NK-92 treated with Interleukin-12 subunit alpha and Interleukin-12 subunit beta, amount 100 ng/mL, for 24 hours (cell line): ENCODE results near the gene WASHC3.
"Not testable (repeated sequence)": the region's sequence is repeated elsewhere in the genome, so short reads cannot be mapped to it uniquely, and the experiment has no call there.

Experiments used
- DNase-seq: peaks from one replicate; lab custom pipeline; 2025; lab: John Stamatoyannopoulos, UW

The WASHC3 gene

DNA sequence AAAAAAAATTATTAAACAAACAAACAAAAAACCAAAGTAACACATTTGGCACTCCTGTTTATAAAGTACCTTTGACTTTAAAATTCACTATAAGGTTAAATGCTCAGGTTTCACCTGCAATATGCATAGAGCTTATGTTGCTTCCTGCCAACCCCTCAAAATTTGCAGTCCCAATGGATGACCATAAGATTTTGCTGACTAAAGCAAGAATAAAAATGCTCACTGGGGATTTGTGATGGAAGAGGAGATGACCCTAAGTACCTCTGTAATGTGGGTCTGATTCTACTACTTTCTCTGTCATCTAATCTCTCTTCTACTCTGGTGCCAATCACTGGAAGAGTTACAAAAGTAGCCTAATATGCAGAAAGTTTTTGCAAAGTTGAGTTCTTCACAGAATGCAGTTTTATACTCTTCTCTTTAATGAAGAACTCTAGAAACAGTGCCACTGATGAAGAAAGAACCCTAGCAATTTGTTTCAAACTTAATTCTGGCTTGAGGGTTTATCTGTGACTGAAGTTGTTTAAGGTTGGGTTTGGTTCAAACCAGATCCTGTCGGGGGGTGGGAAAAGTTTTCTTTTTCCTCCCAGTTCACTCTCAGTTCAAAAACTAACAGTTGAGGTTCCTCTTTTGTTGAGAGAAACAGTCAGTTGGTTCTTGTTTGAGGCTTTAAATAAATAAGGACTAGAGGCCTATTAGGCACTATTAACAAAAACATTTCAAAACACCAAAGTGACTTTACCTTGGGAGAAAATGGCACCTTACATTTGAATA lies 10.9 kb downstream of the WASHC3 start:
- DNase-seq = no peak

DNA sequence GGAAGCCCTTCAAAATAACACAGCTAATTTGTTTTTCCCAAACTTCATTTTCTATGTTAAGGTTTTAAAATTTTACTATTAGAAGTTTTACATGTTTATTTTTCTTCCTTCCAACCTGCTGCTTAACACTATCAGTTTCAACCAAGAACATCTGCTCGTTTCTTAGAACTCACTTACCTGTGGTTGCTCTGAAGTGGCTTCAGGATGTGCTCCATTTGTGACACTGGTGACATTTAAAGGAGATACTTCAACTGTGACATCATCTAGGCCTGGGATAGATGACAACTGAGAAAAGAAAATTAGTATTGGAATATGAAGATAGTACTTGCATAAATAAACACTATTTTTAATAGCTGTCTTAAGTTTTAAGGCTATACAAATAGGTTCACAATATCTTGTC lies 17.9 kb downstream of the WASHC3 start:
- DNase-seq = no peak

DNA sequence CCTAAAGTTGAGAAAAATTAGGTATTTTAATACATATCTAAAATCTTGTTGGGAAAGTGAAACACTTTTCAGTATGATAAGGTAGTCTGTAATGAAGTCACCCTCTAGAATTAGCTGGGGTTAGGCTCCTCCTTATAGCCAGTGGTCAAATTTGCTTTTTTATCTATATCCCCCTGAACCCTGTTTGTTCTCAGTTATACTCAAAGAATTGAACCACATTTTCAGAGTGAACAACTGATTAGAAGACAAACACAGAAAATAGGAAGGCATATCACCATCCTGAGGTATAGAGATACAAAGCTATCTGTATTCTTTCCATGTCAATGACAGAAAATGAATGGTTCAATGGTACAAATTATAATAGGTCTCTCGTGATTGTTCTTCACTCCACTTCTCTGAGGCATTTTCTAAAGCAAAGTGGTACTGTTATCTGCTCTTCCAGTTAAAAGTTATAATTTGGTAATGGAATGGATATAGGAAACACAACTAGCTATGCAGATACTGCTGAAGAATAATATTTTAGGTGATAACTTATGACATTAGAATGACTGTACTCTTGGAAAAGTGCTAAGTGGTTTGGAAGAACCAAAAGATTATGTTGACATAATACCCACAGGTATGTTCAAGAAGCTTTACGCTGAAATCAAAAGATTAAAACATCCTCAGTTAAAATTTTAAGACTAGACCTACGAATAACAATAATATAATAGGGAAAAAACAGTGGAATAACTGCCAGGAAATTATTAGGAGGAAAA lies 27.6 kb downstream of the WASHC3 start:
- no peak for DNase-seq

DNA sequence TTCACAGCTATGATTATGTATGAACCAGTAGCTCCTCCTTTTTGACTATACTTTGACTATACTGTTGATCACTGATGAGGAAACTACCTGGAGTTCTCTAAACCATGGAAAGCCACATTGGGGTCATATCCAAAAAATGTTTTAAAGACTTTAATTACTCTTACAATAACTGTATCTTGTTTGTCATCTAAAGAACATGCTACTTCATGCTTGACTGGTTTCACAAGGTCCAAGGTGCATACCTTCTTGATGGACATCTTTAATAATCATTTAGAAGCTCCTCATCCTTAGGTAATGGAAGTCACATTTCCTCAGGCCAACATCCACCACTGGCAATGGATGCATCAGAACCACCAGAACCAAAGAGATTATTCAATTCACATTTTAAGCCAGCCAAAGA lies 29.9 kb downstream of the WASHC3 start:
- DNase-seq = no peak

DNA sequence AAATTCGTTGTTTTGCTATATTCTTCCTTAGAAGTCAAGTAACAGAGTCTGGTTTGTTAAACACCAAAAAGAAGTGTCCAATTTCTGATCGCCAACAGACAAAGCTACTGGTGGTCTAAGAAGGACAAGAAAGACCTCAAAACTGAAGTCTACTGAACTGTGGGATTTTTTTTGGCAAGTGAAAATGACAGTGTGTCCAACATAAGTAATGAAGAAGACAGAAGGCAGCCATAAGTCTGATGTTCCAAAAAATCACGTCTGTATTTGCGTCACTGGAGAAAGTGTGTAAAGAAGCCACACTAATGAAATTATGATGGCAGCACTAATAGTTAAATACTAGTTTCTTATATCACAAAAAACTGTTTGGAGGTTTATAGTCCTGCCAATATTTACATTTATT lies 32.6 kb downstream of the WASHC3 start:
- no peak for DNase-seq

DNA sequence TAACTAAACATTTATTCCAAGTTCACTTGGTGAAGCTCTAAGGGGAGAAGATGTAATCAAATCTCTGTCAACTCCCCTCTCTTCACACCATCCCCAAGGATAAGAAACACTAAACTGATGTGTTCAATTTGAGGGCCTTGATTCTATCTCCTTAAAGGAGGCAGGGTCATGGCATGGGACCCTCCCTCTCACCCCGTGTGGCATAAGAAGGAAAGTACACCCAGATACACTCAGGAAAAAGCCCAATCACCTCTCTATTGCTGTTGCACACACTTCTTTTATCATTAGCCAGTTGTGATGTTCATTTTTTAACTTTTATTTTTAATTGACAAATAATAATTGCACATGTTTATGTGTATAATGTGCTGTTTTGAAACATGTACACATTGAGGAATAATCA lies 35.1 kb downstream of the WASHC3 start:
- DNase-seq = no peak

DNA sequence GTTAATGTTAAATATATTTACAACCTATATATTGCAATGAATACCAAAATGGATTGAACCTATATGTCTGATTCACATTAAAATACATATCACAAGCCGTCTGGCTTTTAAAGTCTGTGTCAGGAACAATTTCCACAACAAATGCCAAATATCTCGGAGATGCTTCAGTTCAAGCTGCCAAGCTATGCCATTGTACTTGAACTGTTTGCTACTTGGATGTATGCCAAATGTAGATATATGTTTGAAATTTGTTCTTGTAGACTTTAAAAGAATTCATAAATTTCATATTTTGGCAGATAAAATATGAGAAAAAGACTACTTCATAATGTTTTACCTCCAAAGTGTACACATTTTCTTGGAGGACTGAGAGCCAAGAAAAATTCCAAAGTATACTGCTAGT lies 37.0 kb downstream of the WASHC3 start:
- no peak for DNase-seq

DNA sequence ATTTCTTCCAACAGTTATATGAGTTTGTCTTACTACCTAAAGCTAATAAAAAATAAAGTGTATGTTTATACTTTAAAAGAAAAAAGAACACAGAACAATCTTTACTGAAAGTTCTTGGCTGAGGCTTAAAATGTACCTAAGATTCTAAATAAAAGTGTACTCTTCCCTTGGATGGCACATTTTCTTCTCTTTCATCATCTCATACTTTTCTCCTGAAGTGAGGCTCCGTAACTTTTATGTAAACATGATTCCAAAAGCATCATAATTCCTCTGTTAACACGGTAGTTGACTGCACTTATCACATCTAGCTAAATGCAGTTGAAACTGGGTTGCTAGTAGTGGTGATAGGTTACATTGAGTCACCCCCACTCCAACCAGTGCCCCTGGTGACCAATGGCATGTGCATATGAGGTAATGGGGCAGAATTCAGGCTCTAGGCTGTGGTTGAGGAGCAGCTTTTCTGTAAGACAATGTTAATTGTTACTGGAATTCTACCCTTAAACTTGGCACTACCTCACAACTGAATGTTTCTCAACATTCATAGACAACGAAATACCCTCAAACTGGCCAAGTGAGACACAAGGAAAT lies 38.4 kb downstream of the WASHC3 start:
- DNase-seq = no peak

DNA sequence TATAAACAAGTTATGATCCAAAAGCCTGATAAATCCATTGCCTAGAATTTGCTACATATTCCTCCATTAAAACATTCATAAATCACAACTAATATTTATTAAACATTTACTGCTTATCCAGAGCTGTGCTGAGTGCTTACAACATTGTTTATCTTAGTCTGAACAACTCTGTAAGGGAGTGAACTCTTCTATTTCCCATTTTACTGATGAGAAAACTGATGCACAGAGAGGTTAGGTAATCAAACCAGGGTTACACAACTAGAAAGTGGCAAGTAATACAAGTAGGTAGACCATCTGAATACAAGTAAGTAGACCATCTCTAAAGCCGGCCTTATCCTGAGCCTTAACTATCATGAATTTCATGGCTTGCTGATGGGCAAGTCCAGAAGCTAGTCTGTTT lies 39.5 kb downstream of the WASHC3 start:
- no peak for DNase-seq

DNA sequence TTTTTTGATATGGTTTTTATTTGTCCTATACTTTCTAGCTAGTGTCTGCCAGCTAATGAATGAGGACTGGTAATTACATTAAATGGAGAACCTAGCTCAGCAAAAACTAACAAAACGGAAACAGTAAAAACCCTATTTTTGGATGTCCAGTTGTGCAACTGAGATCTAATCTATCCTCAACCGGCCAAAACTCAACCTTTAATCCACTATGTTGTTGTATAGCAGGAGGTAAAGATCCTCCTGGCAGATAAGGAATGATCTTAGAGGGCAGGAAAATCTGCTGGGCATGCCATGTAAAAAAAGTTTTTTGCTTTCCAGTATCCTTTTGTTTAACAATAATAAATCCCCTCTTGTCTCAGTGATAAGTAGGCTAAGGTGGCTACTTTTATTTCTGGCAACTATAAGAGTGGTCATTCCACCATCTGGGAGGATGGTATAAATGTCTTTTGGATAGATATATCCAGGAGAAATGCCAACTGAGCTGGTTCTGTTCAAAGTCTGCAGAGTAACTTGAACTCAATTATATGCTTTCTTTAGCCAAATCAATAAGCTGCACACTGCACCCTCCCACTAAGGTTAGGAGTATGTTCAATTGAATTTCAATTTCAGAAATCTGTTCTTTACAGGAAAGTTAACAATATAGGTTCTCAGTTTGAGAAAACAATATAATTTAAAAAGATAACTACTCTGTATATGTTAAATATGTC lies 40.1 kb downstream of the WASHC3 start:
- no peak for DNase-seq

DNA sequence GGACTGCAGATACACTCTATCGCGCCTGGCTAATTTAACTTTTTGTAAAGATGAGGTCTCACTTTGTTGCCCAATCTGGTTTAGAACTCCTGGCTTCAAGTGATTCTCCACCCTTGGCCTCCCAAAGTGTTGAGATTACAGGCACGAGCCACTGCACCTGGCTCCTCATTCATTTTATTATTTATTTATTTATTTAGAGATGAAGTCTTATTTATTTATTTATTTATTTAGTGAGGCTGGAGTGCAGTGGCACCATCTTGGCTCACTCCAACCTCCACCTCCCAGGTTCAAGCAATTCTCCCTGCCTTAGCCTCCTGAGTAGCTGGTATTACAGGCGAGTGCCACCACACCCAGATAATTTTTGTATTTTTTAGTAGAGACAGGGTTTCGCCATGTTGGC lies 43.2 kb downstream of the WASHC3 start:
- DNase-seq = not testable (repeated sequence)

DNA sequence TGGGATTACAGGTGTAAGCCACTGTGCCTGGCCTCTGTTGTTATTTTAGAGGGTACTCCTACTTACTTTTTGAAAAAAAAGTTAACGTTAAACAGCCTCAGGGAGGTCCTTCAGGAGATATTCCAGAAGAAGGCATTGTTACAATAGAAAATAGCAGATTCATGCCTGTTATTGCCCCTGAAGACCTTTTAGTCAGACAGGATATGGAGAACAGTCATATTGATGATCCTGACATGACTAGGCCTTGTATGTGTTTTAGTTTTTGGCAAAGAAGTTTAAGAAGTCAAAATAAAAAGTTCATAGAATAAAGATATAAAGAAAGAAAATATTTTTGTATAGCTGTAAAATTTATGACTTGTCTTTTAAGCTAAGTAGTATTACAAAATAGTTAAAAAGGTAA lies 45.3 kb downstream of the WASHC3 start:
- DNase-seq = no peak

DNA sequence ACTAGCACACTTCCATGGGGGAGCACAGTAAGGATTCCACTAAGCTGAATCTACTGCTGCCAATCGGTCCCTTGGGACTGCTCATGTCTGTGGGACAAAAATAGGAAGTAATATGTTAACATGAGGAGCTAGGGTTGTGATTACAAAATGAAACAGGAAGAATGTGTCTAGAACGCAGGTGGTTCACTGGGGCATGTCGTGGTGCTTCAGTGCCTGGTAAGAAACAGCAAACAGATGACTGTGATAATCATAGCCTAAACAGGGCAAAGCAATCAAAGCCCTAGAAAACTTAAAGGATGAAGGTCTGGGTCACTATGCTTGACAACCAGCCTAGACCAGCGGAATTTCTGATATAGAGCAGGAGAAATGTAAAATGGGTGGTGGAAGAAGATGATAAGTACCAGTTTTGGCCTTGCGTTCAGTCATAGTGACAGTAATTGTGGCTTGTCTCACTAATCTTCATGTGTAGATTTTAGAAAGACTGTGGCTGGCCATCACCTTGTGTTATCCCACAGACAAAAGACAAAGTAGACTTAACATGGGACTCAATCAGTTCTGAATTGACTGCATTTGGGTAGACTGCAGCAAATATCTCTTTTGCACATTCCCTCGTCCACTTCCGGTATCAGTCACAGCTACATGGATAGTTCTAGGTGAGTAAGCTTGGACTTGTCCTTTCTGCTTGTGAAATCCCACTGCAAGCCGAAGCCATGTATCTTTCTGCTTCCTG lies 51.4 kb downstream of the WASHC3 start:
- no peak for DNase-seq

DNA sequence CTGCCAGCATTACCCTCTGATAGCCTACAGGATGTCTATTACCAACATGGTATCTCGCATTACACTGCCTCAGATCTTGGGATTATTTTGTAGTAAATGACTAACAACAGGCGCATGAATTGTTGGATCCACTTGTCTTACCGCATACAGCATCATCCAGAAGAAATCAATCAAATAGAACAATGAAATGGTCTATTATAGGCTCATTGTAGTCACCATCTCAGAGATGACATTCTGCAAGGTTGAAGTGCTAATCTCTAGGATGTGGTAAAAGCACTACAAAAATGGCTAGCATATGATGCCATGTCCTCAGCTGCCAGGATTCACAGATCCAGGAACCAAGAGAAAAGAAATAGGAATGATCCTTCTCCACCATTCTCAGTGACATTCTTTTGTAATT lies 52.0 kb downstream of the WASHC3 start:
- no peak for DNase-seq

DNA sequence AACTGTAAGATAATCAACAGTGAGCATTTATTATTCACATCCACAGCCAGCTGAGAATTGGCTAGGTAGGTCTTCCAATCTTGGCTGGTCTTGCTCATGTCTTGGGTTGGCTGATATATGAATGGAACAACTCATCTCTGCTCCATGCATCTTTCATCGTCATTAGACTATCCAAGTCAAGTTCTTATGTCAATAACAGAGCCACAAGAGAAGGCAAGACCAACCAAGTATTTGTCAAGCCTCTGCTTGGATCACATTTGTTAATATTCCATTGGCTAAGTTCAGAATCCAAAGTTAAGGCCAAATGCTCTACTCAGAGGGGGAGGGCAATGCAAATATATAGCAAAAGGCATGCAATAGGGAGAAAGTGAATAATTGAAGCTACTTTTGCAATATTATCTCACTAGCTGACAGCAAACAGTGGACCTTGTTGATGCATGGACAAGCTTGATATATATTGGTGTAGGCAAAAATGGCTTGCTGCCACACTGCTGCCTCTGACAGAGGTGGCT lies 53.1 kb downstream of the WASHC3 start:
- DNase-seq = no peak

DNA sequence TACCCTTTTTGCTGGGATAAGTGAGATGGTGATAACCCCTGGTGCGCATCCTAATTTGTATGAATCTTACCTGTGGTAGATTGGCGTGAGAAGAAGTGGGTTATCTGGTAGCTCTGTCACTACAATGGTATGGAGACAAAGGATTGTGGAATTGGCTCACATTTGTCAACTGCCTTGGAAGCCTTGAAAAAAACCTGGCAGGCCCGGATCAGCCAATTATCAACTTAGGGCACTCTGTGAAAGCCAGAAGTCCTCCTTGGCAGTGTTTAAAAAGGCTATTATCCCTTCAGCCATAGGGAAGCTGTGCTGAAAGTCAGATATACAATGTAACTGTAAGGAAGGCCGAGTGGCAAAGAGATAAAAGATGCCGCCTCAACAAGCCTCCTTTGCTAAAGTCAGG lies 56.5 kb downstream of the WASHC3 start:
- DNase-seq = no peak

DNA sequence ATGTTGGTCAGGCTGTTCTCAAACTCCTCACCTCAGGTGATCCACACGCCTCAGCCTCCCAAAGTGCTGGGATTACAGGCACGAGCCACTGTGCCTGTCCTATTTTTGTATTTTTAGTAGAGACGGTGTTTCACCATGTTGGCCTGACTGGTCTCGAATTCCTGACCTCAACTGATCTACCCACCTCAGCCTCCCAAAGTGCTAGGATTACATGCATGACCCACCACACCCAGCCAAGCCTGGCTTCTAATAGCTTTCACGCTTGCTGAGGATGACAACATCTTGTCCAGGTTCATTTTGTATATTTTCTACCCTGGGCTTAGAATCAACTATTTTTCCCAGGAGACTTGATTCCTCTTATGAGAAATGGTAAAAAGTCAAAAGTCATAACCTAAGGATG lies 64.7 kb downstream of the WASHC3 start:
- no peak for DNase-seq

DNA sequence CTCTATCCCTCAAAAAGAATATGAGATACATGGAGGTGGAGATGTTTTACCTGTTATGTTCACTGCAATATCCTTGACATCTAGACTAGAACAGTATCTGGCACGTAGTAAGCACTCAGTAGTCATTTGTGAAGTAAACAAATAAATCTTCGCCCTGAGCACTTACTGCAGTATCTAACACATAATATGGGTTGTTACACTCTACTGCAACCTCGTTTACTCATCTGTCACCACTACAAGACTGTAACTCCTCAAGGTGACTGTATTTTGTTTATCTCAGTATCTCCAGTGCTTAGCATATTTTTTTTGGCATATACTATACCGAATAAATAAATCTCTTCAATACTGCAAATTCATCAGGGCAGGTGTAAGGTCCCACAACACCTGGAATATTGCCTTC lies 66.1 kb downstream of the WASHC3 start:
- DNase-seq = no peak

DNA sequence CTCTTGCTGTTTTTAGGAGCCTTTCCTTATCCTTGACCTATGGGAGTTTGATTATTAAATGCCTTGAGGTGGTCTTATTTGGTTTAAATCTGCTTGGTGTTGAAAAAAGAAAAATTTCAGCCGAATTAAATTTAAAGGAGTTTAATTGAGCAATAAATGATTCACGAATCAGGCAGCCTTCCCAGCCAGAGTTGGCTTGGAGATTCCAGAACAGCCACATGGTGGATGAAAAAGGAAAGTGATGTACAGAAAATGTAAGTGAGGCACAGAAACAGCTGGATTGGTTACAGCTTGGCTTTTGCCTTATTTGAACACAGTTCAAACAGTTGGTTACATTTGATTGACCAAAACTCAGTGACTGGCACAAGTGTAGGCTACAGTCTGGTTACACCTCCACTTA lies 69.7 kb downstream of the WASHC3 start:
- no peak for DNase-seq

DNA sequence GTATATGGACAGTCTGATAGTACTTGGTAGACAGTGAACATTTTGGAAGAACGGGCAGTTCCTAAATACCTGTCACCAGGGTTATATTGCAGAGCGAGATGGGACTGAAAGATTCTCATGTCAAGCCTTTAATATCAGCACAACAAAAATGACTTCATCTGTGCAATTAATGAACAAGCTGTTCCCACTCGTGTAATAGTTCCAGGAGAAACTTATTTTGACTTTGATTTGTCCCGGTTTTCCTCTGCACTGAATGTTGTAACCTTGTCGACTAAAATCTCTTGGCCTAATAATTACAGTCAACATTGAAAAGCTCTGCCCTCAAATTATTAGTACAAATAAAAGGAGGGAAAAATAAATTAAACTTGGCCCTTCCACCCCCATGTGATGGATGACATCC lies 79.5 kb downstream of the WASHC3 start:
- no peak for DNase-seq

DNA sequence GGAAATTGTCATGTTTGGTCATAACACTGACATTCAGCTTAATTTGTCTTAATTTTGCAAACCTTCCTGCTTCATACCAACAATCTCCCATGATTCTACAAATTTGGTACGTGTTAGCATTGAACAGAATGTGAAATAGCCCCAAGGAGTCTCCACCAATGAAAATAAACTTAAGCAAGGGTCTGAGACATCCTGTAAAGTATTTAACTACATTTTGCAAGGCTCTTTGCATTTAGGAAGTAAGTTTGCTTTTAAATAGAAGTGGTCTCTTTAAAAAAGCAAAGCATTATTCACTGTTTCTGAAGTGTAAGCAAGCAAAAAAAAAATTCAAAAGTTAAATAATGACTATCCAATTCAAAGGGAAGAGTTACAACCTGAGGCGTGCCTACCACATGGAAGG lies 79.9 kb downstream of the WASHC3 start:
- DNase-seq = no peak

DNA sequence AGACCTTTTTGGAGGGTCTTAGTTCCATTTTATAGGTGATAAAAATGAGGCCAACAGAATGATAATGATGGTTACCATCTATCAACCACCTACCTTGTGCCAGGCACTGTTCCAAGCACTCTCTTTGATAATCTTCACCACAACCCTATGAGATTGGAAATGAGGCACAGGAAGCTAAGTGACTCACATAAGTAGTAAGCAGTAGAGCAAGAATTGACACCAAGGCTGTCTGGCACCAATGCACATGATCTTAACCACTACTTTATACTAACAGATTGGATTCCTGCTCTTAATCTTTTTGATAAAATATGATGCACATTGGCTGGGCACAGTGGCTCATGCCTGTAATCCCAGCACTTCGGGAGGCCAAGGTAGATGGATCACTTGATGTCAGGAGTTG lies 93.0 kb downstream of the WASHC3 start:
- DNase-seq = no peak
